COLO829 (cell line): ENCODE data around the gene COL23A1.

Source experiments
- DNase-seq: peaks from one replicate; pipeline ENCODE4 v3.0.0; 2012; ENCODE audit warnings: low spot score

The COL23A1 gene

DNA sequence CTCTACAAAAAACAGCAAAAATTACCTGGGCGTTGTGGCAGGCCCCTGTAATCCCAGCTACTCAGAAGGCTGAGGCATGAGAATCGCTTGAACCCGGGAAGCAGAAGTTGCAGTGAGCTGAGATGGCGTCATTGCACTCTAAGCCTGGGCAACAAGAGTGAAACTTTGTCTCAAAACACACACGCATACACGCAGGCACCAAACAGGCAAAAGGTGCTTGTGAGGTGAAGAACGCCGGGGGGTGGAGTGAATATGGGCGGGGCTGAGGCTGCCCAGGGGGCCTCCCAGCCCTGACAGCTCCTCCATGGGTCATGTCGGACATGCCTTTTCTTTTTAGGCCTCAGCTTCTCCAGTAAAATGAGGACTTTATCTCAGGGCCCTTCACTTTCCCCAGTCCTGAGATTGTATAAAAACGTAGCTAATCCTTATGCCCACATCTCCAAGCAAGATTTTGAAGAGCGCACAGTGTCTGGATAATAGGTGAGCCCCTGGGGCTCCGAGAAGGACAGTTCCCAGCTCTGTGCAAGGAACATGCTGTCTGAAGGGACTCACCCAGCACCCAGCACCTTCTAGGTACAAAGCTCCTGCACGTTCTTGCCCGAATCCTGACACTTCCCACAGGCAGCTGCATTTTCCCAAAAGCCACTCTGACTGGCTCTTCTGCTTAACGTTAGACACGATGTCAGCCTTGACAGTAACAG lies 168.3 kb downstream of the COL23A1 start:
- DNase-seq: no peak

DNA sequence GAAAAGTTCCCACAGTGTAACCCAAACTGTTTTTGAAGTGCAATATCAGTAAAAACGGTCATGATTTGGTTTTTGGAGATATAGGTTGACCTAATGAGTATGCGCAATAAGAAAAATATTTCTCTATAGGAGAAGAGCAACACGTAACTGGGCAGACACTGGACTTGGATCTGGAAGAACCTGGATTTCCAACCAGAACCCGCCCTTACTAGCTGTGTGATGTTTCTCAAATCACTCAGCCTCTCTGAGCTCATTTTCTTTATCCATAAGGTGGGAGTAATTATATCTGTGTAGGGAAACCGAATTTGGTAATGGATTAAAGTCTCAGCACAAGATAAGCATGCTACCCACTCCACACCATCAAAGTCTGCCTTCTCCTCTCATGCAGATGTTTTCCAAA lies 169.1 kb downstream of the COL23A1 start:
- DNase-seq: no peak

DNA sequence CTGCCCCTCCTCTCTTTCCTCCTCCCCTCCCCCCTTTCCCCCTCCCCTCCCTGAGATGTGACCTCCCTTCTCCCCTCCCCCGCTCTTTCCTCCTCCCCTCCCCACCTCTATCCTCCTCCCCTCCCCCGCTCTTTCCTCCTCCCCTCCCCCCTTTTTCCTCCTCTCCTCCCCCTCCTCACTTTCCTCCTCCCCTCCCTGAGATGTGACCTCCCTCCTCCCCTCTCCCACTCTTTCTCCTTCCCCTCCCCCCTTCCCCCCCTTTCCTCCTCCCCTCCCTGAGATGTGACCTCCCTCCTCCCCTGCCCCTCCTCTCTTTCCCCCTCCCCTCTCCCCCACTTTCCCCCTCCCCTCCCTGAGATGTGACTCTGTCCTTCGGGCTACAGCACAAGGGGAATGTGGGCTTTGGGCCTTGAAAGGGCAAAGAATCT lies 169.8 kb downstream of the COL23A1 start:
- DNase-seq: no peak

DNA sequence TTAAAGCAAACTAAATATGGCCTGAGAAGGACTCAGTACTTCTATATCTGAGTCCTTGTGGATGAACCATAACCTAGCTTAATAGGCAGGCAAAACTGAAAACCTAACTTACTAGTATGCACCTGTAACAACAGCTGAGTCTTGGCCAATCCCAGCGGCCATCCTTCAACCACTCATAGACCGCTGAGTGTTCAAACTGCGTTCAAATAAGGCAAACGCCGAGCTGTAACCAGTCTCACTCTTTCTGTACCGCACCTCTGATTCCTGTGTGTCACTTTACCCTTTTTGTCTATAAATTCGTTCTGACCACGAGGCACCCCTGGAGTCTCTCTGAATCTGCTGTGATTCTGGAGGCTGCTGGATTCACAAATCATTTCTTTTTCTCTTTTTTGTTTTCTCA lies 170.5 kb downstream of the COL23A1 start:
- DNase-seq: no peak

DNA sequence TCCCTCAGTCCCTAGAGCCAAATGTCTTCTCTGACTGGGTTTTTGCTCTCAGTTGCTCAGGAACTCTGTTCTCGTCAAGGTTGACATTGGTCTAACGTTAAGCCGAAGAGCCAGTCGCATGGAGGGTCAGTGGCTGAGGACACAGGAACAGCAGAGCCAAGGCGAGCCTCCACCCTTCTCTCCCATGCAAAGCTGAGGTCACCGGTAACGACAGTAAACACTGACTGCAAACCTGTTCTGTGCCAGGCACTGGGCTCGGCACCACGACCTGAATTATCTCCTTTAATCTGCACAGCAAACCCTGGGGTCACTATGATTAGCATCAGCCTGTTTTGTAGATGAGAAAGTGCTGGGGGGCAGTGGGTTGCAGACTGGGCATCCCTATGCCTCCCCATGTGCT lies 171.0 kb downstream of the COL23A1 start:
- DNase-seq: no peak

DNA sequence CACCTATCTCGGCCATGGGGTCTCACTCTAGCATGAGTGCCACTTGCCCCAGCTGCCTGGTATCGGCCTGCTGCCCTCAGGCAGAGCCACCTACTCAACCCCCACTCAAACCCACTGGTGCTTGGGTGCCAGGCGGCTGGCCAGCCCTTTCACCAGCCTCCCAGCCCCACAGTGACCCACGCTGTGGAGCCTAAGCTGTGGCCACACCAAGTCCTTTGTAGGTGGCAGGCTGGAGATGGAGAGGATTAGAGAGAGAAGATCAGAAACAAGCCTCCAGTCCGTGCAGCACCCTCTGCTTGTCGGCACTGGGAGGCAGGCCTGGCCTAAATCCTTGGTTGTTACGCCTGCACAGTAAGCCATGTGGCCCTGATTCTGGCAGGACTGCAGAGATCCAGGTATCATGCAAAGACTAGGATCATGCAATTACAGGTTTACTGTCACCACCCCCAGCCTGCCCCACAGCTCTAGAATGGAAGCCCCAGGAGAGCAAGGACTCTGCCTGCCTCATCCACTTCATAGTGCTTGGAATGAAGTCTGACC lies 171.7 kb downstream of the COL23A1 start:
- DNase-seq: no peak

DNA sequence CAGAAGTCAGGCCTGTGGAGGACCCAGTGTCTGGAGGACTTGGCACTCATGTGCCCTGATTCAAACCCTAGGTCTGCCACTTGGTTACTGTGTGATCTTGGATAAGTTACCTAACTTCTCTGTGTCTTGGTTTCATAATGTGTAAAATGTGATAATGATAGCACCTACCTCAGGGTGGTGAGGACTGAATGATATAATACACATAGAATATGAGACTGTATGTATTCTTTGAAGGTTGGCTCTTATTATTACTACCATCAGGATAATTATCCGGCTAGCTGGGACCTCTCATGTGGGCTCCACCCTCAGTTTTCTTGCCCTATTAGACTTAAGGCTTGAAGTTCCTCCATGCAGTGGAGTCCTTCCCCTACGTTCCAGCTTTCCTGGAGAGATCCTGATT lies 172.2 kb downstream of the COL23A1 start:
- no peak for DNase-seq

DNA sequence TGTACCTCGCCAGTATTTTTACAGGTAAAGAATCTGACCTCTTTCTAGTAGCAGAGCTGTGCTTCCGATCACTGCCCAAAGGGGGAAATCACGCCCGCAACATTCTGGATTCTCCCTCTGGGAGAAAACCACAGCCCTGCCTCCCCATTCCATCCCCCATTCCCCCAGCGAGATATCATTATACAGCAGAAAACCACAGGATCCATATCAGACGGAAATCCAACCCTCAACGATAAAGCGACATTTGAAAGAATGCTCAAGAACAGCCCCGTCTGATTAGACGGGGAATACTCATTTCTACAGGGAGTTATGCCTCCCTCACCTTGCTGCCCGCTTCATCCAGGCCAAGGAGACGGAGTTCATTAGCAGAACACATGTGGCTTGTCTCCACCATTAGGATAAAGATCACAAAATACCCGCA lies 172.8 kb downstream of the COL23A1 start:
- no peak for DNase-seq

DNA sequence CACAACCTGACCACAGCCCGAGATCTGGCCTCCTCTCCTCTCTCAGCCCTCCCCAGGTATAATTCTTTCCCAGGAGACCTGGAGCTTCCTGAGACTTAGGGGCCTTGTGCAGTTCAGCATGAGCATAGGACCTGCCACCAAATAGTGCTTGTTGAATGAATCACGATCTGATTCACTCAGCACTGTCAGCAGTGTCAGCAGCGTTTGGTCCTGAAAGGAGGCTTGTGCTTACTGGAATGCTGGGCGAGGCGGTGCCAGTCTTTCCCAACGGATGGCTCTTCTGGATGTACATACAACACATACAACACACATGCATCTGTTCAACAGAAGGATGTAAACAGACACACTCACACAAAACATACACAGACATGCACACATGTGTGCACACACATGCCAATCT lies 173.3 kb downstream of the COL23A1 start:
- no peak for DNase-seq

DNA sequence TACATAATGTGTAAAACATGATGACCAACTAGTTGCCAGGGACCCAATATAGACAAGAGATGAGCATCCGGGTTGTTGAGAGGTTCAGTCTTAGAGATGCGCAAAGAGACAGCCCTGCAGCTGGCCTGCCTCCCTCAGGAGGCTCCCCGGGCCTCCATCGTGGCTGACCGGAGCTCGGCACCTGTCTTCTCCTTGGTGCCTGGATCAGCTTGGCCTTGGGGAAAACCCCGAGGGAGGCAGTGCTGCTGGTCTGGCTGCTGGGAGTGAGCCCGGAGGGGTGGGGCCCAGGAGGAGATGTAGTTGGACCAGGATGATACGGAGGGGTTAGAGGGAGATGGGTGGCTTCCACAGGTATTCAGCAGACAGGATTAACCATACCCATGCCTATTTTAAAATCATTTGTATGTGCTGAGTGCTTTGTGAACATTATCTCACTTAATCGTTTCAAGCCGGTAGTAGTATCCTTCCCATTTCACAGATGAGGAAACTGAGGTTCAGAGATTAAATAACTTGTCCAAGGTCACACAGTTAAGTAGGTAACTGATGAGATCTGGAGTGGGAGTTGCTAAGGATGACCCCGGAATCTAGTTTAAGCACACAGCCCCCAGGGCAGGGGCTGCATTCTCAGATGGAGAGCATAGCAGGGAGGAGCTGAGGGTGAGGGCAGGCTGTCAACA lies 173.8 kb downstream of the COL23A1 start:
- DNase-seq: no peak

DNA sequence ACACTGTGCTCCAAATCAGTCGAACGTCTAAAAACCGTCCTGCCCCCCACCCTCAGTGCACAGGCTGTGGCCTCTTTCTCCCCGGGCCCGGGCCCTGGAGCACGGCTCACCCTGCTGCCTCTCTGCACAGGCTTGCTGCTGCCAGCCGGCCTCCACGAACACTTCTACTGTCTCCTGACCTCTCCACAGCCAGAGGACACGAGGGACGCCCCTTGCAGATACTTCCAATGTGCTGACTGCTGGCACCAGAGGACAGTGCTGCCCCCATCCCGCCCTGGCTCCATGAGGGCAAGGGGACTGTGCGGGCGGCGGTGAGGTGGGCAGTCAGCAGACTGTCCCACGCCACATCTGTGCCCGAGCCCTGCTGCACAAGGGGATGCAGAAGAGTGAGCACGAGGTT lies 174.8 kb downstream of the COL23A1 start:
- no peak for DNase-seq

DNA sequence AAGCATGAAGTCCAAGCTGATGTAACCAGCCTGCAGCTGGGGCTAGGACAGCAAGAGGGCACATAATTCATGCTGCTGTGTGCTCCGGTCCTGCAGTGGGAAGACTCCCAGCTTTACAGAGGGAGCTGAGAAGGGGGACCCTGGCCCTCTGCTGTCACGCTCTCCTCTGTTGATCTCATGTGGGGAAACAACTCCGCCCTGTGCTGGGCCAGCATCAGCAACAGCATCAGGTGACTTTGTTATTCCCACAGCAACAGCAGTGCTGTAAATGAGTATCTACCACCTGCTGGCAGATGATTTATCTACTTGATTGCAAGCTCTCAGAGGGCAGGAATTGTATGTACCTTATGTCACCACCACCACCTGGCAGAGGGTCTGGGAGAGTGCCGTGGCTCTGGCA lies 176.2 kb downstream of the COL23A1 start:
- no peak for DNase-seq

DNA sequence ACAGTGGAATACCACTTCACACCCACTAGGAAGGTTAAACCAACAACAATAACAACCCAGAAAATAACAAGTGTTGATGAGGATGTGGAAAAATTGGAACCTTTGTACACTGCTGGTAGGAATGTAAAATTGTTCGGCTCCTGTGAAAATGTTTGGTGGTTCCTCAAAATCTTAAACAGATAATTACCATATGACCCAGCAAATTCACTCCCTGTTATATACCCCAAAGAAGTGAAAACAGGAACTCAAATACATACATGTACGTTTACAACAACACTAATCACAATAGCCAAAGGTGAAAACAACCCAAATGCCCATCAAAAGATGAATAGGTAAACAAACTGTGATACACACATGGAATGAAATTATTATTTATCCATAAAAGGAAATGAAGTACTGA lies 179.1 kb downstream of the COL23A1 start:
- DNase-seq: no peak

DNA sequence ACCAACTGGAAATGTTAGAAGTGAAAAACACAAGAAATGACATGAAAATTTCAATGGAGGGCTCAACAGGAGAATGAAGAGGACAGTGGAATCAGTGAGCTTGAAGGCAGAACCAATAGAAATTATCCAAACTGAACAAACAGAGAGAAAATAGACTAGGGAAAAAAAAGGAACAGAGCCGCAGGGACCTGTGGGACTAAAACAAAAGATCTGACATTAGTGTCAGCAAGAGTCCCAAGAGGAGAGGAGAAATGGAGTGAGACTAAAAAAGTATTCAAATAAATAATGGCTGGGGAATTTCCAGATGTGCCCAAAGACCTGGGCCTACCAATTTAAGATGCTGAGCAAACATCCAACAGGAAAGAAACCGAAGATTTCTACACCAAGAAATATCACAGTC lies 182.5 kb downstream of the COL23A1 start:
- no peak for DNase-seq

DNA sequence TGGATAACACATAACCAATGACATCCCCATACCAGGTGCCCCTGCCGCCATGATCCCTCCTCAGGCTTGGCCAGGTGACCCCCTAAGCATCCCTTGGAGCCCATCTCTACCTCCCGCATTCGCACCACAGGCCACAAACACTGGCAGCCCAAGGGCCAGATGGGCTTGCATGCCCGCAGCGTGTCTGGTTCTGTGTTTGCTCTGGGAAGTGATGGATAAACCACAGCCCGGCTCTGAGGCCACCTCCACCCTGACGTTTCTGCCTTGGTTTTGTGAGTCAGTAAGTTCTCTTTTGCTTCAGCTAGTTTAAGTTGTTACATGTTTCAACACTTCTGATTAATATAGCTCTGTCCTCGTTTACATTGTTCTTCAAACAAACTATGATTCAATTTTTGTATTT lies 185.2 kb downstream of the COL23A1 start:
- no peak for DNase-seq

DNA sequence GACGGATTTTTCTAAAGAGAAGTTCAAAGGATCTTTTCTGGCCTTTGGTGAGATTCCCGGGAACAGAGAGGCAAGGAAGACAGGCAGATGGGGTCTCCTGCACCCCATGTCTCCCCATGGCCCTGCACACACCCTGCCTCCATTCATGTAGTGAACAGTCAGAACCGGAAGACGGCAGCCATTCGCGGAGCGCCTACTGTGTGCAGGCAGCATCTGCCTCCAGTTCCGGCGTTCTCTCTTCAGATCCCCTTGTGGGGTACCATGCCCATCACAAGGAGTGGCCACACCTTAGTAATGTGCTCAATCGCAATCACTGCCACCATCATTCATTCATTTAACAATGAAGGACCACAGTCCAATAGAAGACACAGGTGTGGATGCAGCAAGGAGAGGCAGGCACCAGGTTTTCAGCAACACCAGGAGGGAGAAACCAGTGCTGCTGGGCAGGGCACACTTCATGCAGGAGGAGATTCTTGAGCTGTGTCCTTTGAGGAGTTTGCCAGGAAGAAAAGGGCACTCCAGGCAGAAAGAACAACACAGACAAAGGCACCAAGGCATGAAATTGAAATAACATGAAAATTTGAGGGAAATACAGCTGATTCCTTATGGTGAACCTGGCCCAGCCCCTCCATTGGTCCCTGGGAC lies 186.1 kb downstream of the COL23A1 start:
- no peak for DNase-seq

DNA sequence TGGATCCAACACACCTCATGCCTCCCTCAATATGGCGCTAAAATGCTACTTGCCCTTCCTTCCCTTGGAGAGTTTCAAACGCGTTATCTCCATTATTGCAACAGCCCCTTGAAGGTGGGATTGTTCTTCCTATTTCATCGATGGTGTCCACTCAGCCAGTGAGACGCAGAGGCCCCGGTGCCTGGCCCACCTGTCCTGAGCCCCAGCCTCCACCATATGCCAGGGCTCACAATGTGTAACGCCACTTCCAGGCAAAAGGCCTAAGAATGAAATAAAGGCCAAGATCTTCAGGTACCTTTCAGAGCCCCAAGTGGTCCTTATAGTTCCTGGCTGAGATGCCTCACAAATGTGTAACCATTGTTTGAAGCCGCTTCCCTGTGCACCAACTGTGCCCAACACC lies 186.8 kb downstream of the COL23A1 start:
- DNase-seq: no peak

DNA sequence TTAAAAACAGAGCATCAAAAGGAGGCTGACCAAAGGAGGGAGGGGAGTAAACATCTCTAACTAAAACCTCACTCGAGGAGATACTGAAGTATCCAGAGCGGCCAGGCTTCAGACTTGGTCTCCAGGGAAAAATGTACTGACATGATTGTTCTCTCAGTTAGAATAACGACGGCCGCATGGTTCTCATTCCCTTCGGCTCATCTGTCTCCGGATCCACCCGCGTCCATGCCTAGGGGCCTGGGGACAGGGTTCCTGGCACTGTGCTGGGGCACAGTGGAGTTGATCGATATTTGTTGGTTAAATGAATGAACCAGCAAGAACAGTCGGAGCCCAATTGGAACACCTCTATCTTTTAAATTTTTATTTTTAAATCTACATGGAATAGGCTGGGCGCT lies 190.5 kb downstream of the COL23A1 start:
- DNase-seq: no peak

DNA sequence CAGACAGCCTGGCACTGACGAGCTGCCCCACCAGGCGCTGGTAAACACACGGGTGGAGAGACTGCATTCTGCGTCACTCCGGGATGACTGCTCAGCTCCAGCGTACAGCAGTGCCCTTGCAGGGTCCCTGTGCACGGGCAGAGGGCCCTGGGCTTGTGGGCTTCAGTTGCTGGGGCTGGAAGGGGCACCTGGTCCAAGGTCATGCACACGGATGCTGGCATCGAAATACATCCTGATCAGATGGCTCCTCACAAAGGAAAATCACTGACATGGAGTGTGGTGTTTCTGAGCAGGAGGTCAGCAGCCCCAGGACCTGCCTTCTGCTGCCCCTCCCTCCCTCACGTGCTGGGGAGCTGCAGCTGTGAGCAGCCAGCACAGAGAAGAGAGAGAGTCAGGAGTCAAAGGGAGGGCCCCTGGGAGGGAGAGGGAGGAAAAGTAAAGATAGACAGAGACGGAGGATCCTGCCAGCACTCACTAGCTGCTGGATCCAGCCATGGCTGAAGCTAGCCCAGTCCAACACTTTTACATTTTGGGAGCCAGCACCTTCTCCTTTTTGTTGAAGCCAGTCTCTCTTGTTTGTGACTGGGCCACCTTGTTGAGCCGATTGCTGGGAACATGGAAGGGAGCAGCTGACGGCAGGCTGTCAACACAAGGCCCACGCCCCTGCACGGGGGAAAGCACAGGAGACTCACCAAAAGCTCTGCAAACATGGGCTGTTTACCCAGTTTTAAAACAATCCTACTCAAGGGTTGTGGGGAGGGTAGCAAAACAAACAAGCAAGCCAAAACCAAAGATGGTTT lies 191.1 kb downstream of the COL23A1 start:
- DNase-seq: no peak

DNA sequence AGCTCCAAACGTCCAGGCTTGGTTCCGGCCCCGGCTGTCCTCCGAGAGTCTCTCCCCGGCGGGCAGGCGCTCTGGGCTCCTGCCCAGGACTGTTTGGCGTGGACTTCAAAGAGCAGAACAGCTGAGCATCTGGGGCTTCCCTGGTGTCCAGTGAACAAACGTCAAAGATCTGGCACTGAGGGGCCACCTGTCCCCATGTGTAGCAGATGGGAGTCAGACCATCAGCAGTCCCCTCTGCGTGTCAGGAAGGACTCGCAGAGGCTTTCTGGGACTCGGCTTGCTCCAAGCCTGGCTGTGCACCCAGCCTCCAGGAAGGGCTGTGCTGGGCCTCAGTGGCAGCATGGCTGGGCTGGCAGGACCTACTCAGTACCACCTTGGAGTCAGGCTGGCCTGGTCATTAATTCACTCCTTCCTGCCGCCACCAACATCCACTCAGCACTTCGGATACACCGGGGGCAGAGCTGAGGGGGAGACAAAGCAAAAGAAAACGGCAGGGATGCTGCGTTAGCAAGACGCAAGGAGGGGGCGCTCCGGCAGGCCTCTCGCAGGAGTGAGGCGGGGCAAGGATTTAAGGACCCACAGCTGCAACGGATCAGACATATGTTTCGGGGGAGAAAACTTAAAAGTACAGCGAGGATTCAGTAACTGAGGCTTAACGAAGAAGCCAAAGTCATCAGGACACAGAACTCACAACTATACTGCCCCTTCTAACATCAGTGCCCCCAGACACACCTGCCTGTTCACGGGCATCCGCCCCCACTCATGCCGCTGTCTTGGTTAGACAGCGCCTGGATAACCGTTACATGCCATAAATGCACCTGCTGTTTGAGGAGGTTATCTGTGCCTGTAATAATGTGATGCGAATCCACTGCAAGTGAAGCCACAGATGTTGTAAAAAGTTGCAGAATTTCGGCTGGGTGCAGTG lies 193.1 kb downstream of the COL23A1 start:
- DNase-seq: no peak

DNA sequence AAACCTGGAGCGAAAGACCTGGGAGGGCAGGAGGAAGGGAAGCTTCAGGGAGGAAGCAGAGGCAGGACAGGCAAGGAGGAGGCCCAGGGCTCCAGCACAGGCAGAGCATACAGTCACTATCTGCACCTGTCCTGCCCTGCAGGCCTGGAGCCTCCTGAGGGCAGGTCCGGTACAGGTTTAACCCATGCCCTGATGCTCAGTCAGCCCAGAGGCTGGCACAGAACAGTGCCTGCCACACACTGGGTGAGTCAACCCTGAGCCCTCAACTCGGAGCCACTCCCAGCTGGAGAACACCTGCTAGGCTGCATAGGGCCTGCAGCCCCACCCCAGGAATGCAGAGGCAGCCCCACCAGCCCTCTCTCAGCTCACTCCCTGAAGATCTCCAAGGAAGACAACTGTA lies 196.1 kb downstream of the COL23A1 start:
- no peak for DNase-seq
